Mesenteric fat pad (tissue), 1 donor: Measurements from ENCODE around the gene OXT. TPM values are rescaled to one million over a fixed set of nuclear protein-coding genes. Genes with fewer than 3 reads are reported as not detected.
"Not testable (repeated sequence)": the region's sequence is repeated elsewhere in the genome, so short reads cannot be mapped to it uniquely, and the experiment has no call there.

Experiments used
- DNase-seq: peaks from one replicate; pipeline ENCODE4 v3.0.0-alpha.2; 2020; ENCODE audit warnings: low spot score
- total RNA-seq: library from RNA; stranded (reverse); fragmentation: NEBNext Ultra II Directional; extraction: Animal tissue kit (Norgen Biotek cat#: 25700); gene quantifications from one replicate; pipeline ENCODE4 v1.2.1, GENCODE V29; 2021
- donor health status: DM: yes; HTN: yes; CAD: no.

Gene OXT
- total RNA-seq, 1 donor from 2014 or later = 1.5 TPM

DNA sequence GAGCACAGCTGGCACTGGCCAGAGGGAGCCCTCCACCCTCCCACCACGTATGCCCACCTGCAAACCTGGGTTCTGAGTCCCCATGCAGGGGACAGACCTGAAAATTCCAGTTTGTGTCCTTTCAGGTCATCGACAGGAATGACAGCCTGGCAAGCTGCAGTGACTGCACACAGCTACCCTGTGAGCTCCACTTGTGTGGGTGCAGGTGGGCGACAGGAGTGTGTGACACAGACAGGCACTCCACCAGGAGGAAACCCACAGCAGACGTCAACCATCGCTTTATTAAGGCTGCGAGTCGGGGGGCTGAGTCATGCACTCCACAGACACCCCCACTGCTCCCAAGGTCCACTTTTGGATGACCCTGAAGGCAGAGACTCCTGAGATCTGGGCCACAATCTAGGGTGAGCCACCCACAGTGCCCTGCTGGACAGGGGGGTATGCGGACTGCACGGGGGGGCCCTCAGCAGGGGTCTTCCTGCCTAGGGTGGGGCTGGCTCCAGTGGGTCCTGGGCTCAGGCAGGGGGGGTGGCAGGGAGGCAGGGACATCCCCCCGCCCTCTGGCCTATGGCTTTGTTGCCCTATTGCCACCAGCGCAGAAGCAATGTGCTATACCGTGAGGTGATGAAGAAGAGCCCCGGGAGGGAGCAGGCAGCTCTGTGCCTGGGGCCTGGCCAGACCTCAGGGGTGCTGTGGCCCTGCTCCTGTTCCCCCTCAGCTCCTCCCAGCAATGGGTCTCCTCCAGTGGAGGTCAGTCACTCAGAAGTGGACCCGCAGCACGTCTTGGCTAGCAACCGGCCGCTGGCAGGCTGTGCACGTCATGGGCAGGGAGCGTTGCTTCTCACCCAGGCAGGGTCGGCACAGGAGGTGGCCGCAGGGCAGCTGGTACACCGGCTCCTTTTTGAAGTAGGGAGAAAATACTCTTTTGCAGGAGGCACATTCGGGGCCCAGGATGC is 38.2 kb downstream of the OXT start:
- DNase-seq = no peak

DNA sequence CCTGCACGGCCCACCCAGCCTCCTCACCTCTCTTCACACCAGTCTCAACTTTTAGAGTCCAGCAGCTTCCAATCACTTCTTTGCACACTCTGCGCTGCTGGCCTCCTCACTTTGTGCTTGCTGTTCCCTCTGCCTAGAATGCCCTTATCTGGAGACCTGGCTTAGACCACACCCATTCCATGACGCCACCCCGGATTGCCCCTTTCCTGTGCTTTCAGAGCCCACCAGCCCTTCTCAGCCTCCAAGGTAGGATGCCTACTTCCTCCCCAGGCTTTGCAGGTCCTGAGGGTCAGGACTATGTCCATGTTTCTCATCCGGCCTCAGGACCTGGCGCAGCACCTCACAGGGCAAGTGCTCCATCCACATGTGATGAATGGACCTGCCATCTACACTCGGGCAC is 40.1 kb downstream of the OXT start:
- no peak for DNase-seq

DNA sequence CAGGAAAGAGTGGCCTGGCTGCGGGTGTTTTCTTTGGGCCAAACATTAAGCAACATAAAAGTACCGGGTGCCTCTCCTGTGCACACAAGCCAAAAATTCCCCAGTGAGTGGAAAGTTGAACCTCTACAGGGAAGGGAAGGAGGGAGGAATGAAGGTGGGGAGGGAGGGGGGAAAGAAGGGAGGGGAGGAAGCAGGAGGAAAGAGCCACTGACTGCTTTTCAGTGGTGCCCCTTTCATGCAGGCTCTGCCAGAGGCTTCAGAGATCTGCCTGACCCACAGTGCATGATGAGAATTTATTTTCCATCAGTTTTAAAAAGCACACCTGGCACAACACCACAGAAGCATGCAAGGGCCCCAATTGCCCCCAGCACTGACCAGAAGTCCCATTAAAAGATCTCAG is 40.6 kb downstream of the OXT start:
- no peak for DNase-seq

DNA sequence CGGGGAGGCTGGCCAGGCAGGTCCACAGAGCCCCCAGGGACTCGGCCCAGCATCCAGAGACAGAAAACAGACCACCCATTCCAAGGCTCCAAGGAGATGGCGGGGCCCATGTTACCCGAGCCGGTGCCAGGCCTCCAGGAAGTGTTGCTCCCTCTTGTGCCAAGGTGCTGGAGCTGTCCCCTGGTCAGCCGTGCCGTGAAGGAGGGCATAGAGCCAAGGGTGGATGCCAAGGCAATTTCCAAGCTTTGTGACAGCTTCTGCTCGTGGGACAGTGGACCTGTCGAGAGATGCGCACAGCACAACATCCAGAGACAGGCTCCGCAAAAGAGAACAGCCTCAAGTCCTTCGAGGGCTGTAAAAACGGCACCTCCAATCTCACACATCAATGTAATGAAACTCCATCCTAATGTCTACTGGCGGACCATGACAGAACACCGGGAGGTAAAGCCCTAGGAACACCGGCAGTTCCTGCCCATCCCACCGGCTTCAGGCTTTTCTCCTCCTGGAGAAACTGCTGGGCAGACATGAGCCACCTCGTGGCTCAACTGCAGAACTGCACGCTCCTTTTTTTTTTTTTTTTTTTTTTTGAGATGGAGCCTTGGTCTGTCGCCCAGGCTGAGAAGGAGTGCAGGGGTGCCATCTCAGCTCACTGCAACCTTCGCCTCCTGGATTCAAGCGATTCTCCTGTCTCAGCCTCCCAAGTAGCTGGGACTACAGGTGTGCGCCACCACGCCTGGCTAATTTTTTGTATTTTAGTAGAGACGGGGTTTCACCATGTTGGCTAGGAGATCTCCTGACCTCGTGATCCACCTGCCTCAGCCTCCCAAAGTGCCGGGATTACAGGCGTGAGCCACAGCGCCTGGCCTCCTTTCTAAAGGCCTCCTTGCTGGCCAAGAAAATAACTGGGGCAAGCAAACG is 44.0 kb downstream of the OXT start:
- no peak for DNase-seq

DNA sequence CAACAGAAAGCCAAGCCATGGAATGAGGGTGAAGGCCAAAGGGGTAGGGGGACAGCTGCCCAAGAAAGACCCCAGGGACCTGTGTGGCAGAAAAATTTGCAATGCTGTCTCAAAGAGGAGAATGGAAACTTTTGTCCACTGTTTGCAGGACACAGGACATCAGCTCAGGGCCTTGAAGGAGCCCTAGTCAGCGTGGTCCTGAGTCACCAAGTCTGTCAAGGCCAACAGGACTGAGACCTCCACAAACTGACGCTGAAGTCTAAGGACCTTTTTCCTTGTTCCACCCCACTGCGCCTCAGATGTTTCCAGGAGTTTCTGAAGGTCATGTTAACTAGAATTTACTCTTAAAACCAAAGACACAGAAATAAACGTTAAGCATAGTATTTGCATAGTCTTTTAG is 44.9 kb downstream of the OXT start:
- no peak for DNase-seq

DNA sequence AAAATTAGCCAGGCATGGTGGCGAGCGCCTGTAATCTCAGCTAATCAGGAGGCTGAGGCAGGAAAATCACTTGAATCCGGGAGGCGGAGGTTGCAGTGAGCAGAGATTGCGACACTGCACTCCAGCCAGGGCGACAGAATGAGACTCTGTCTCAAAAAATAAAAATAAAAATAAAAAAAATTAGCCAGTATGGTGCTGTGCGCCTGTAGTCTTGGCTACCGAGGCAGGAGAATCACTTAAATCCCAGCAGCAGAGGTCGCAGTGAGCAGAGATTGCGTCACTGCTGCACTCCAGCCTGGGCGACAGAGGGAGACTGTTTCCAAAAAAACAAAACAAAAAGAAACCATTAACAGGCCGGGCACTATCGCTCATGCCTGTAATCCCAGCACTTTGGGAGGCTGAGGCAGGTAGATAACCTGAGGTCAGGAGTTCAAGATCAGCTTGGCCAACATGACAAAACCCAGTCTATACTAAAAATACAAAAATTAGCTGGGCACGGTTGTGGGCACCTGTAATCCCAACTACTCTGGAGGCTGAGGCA is 46.5 kb downstream of the OXT start:
- not testable (repeated sequence) for DNase-seq

DNA sequence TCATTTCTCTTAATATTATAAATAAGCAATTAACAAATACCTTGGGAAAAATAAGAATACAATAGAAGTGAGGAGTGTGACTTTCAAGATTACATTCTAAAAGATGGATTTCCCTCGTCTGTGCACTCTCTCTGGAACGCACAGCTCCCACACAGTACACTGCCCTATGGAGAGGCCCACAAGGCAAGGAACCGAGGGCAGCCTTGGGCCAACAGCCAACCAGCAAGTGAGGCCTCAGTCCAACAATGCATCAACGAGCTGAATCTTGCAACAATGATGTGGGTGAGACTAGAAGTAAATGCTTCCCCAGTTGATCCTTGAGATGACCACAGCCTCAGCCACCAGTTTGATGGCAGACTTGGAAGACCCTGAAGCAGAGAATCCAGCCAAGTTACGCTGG is 47.6 kb downstream of the OXT start:
- DNase-seq = no peak

DNA sequence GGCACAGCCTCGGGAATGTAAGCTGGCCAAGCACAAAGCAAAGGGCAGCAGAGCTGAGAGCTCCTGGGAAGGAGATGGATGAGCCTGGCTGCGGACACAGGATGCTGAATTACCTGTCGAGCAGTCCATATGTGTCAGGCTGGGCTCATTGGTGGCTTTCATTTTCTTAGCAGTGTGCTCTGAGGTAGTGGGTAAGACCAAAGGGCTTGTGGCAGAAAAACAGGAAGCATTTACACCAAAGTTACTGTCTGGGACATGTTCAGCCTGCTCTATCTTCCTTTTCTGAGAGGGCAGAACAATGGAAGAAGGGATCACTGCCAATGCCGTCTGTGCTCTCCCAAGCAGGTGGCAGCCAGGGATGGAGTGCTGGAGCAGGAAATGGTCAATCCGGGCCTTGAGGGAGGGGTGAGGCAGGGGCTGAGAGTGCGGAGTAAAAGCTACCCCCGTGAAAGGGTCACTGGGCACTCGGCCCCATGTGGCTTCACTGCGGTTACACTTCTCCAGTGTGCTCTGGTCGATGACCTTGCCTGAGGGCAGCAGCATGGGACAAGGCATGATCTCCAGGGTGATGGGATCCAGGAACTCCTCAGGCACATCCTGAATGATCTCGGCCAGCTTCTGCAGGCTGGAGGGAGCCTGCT is 50.0 kb downstream of the OXT start:
- DNase-seq = no peak

Other genes starting within 250 kb of the OXT start
- gene PCED1A, start 231.0 kb upstream of the OXT start, total RNA-seq = 28.5 TPM
- gene VPS16, start 230.9 kb upstream of the OXT start, total RNA-seq = 42.0 TPM
- 65.2 TPM for gene PTPRA, start 198.1 kb upstream of the OXT start, total RNA-seq
- not detected for gene GNRH2, start 28.0 kb upstream of the OXT start, total RNA-seq
- 36.5 TPM for gene MRPS26, start 25.6 kb upstream of the OXT start, total RNA-seq
- 0.96 TPM for gene AVP, start 13.1 kb downstream of the OXT start, total RNA-seq
- 15.4 TPM for gene FASTKD5, start 88.2 kb downstream of the OXT start, total RNA-seq
- gene UBOX5, start 88.2 kb downstream of the OXT start, total RNA-seq = 3.7 TPM
- gene LZTS3, start 101.9 kb downstream of the OXT start, total RNA-seq = 6.2 TPM
- 59.3 TPM for gene DDRGK1, start 133.1 kb downstream of the OXT start, total RNA-seq
- gene ITPA, start 137.9 kb downstream of the OXT start, total RNA-seq = 38.0 TPM
- gene SLC4A11, start 167.6 kb downstream of the OXT start, total RNA-seq = 1.2 TPM